GM19395 (cell line): Measurements from ENCODE around the gene WASHC2A.
"Not testable (repeated sequence)": the region's sequence is repeated elsewhere in the genome, so short reads cannot be mapped to it uniquely, and the experiment has no call there.

Experiments
- ATAC-seq: cut with Tn5 transposase; IDR thresholded peaks from one replicate; pipeline ENCODE4 v1.9.1; 2021; ENCODE audit warnings: mild to moderate bottlenecking, moderate library complexity; ENCODE audit not compliant: unreplicated experiment

WASHC2A gene

GRCh38 chr10:50063100-50063499 is 4.7 kb upstream of the WASHC2A start:
- ATAC-seq, result no peak

- ATAC-seq, result not testable (repeated sequence)
Measured at GRCh38 chr10:50068352-50068659, 552 bp downstream of the WASHC2A start.

- not testable (repeated sequence) for ATAC-seq
Measured at GRCh38 chr10:50075139-50075538, 7.4 kb downstream of the WASHC2A start.

GRCh38 chr10:50075544-50075943 is 7.8 kb downstream of the WASHC2A start:
- ATAC-seq, result not testable (repeated sequence)

- not testable (repeated sequence) for ATAC-seq
Measured at GRCh38 chr10:50091304-50091703, 23.6 kb downstream of the WASHC2A start.

GRCh38 chr10:50092928-50093327 is 25.2 kb downstream of the WASHC2A start:
- ATAC-seq, result not testable (repeated sequence)

- not testable (repeated sequence) for ATAC-seq
Measured at GRCh38 chr10:50094630-50095029, 26.9 kb downstream of the WASHC2A start.

GRCh38 chr10:50095402-50095801 is 27.6 kb downstream of the WASHC2A start:
- ATAC-seq, result not testable (repeated sequence)

GRCh38 chr10:50096722-50097121 is 29.0 kb downstream of the WASHC2A start:
- not testable (repeated sequence) for ATAC-seq

GRCh38 chr10:50098645-50099044 is 30.9 kb downstream of the WASHC2A start:
- ATAC-seq, result not testable (repeated sequence)

- not testable (repeated sequence) for ATAC-seq
Measured at GRCh38 chr10:50101139-50101582, 33.4 kb downstream of the WASHC2A start.

- ATAC-seq, result not testable (repeated sequence)
Measured at GRCh38 chr10:50101747-50102146, 34.0 kb downstream of the WASHC2A start.

GRCh38 chr10:50102267-50102666 is 34.5 kb downstream of the WASHC2A start:
- ATAC-seq, result peak; percentile 83

- not testable (repeated sequence) for ATAC-seq
Measured at GRCh38 chr10:50108999-50109698, 41.4 kb downstream of the WASHC2A start.

GRCh38 chr10:50112419-50113112 is 44.8 kb downstream of the WASHC2A start:
- not testable (repeated sequence) for ATAC-seq

GRCh38 chr10:50126765-50127164 is 59.0 kb downstream of the WASHC2A start:
- ATAC-seq, result not testable (repeated sequence)

- not testable (repeated sequence) for ATAC-seq
Measured at GRCh38 chr10:50127770-50128292, 60.1 kb downstream of the WASHC2A start.

- ATAC-seq, result not testable (repeated sequence)
Measured at GRCh38 chr10:50131245-50131965, 63.7 kb downstream of the WASHC2A start.

- not testable (repeated sequence) for ATAC-seq
Measured at GRCh38 chr10:50132322-50132721, 64.6 kb downstream of the WASHC2A start.

- ATAC-seq, result not testable (repeated sequence)
Measured at GRCh38 chr10:50132841-50133240, 65.1 kb downstream of the WASHC2A start.

GRCh38 chr10:50143512-50144174 is 75.9 kb downstream of the WASHC2A start:
- ATAC-seq, result not testable (repeated sequence)
